GM18520 (cell line): ENCODE results near the gene DCUN1D4.

Experiments
- ATAC-seq: cut with Tn5 transposase; IDR thresholded peaks from one replicate; pipeline ENCODE4 v1.9.1; 2021; ENCODE audit not compliant: unreplicated experiment

DCUN1D4 gene

GRCh38 chr4:51842554-51843308 is at the start of gene DCUN1D4:
TSS of gene DCUN1D4 (plus strand) at chr4:51843153. CDS start at chr4:51843243, 90 bp downstream.
- peak; percentile 94 for ATAC-seq

DNA sequence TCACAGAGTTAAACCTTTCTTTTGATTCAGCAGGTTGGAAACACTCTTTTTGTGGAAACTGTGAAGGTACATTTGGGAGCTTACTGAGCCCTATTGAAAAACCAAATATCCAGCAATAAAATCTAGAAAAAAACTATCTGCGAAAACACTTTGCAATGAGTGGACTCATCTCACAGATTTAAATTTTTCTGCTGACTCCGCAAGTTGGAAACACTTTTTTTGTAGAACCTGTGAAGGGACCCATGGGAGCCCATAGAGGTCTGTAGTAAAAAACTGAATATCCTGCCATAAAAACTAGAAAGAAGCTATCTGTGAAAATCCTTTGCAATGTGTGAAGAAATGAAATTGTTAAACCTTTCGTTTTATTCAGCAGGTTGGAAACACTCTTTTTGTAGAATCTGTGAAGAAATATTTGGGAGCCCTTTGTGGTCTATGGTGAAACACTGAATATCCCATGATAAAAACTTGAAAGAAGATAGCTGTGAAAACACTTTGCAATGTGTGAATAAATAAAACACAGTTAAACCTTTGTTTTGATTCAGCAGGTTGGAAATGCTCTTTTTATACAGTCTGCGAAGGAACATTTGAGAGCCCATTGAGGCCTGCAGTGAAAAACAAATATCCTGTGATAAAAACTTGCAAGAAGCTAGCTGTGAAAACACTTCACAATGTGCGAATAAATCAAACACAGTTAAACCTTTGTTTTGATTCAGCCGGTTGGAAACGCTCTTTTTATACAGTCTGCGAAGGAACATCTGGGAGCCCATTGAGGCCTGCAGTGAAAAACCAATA is 22.3 kb upstream of the DCUN1D4 start:
- ATAC-seq = no peak

- ATAC-seq = no peak
Measured at GRCh38 chr4:51825341-51825740, 17.6 kb upstream of the DCUN1D4 start.

DNA sequence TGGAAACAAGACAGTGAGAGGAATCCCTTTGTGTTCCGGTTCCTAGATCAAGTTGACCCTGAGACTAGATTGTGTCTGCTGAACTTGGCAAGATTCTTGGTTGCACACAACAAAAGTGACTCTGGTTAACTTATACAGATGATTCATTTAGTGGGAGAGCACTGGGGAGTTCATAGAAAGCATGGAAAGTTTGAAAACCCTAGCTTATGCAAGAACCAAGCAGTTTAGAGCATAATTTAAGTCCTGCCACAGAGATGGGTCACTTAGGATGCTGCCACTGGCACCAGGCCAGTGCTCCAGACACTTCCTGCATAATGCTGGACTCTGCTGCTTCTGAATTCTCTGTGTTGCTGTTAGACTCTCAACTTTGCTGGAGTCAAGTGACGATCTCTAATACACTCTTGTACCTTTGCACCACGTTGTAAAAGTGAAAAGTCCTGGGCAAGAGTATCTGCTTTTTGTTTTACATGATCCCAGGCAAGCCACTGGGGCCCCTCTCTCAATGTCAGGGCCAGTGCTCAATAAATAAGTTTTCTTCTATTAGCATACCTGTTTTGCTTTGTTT is 12.7 kb upstream of the DCUN1D4 start:
- no peak for ATAC-seq

GRCh38 chr4:51831133-51831532 is 11.8 kb upstream of the DCUN1D4 start:
- no peak for ATAC-seq

- ATAC-seq = no peak
Measured at GRCh38 chr4:51833236-51833635, 9.7 kb upstream of the DCUN1D4 start.

- ATAC-seq = no peak
Measured at GRCh38 chr4:51835079-51835478, 7.9 kb upstream of the DCUN1D4 start.

DNA sequence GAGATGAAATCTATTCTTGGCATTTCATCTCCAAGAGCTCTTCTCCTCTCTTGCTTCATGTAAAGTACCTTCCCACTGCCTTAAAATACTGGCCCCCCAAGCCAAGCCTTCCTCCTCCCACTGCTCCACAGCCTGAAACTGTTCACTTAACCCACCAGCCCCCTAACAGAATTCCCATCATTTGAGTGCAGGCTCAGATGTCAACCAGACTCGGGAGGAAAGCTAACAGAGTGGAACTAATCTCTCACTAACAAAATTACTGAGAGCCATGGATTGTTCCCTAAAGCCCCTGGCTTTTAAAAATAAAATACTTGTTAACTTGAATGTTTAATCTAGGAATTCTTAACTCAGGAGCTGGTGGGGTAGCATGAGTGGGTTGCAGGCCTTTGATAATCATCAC is 7.1 kb upstream of the DCUN1D4 start:
- ATAC-seq = no peak

GRCh38 chr4:51836549-51836948 is 6.4 kb upstream of the DCUN1D4 start:
- no peak for ATAC-seq

DNA sequence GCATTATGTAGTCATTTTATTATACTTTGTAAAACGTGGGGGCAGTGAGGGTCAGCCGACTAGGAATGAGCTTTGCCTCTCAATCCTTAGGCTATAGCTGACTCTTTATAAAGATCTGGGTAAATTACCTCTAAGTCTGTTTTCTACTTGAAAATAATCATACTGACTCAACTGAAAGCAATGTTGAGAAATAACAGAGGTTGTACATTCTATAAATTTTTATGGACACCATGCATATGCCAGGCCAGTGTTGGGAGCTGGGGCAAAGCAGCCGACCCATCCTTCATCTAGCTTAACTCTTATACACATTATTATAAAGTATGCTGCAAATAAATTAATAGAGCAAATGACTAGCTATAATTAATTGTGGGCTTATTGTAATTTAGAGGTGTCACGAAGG is 2.2 kb upstream of the DCUN1D4 start:
- no peak for ATAC-seq

GRCh38 chr4:51842167-51842553 is 793 bp upstream of the DCUN1D4 start:
- no peak for ATAC-seq

GRCh38 chr4:51843309-51844152 is 578 bp downstream of the DCUN1D4 start:
- peak; percentile 11 for ATAC-seq

DNA sequence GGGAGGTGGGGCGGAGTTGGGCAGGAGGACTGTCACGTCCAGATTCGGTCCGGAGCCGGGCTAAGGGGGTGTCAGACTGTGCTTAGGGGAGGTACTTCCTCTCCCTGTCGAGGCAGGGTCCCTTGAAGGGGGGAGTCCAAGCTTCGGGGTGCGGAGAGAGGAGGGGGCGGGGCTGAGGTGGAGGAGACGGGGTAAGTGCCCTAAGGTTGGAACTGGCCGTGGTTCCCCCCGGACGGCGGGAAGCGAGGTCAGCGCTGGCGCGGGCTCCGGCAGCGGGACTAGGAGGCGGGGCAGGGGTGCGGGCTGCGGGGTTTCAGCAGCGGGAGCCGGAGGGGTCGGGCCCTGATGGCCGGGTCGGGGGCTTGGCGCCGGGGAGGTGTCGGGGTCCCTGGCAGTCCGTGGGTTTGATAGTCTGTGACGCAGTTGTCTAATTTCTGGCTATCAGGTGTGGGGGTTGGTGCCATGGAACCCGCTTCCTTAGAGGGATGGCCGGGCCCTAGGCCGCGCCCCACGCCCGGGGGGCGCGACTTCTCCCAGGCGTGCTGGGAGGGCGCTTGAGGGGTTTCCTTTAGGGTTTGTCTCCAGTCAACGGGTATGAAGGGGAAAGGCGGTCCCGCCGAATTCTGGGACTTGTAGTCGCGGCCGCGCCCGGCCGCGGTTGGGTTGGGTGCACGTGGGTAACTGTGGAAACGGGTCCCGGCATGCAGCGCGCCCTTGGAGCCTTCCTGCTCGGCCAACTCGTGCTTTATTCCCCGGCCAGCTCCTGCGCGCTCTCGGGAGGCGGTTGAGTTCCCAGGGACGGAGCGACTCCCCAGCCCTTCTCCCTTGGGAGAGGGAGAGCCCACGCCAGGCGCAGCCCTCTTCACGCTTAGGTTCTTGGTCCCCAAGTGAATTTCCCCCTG is 1.5 kb downstream of the DCUN1D4 start:
- peak; percentile 20 for ATAC-seq

- no peak for ATAC-seq
Measured at GRCh38 chr4:51845055-51845426, 2.1 kb downstream of the DCUN1D4 start.

- no peak for ATAC-seq
Measured at GRCh38 chr4:51845711-51846110, 2.8 kb downstream of the DCUN1D4 start.

DNA sequence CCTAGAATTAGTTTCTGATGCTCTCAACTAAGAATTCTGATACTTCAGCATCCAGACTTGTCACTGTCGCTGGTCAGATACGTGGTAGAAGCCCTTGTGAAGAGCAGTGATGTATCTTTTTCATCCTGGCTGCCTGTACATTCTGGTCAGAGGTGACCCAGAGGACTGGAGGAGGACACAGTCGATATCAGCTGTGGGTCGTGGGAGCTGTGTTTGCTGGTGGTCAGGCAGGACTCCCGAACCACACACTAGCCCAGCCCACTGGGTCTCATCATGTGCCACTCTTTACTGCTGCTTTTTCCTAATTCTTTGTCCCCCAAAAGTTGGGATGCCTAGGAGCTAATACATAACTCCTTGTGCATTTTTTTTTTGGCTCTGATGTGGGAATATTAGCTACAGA is 6.5 kb downstream of the DCUN1D4 start:
- no peak for ATAC-seq

GRCh38 chr4:51850294-51850693 is 7.3 kb downstream of the DCUN1D4 start:
- no peak for ATAC-seq

- no peak for ATAC-seq
Measured at GRCh38 chr4:51851090-51851936, 8.4 kb downstream of the DCUN1D4 start.

DNA sequence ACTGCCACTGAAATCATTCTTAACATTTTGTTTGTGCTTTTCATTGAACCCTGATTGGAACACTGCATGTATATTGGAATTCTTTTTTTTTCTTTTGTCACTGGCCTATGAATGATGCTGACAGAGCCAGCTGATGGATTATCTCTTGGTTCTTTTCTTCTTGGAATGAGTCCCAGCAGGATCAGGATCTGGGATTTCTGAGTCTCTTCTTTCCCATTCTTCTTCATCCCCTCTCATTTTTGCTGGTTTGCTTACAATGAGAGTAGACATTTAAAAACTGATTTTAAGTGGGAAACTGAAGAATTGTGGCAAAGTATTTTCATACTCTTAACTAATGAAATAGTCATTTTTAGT is 9.0 kb downstream of the DCUN1D4 start:
- ATAC-seq = no peak
